SK-N-DZ (cell line): Measurements from ENCODE around the gene MRPS23.

Experiments used
- DNase-seq: peaks from one replicate; pipeline ENCODE4 v3.0.0-alpha.2; 2015; ENCODE audit warnings: low spot score

The MRPS23 gene

DNA sequence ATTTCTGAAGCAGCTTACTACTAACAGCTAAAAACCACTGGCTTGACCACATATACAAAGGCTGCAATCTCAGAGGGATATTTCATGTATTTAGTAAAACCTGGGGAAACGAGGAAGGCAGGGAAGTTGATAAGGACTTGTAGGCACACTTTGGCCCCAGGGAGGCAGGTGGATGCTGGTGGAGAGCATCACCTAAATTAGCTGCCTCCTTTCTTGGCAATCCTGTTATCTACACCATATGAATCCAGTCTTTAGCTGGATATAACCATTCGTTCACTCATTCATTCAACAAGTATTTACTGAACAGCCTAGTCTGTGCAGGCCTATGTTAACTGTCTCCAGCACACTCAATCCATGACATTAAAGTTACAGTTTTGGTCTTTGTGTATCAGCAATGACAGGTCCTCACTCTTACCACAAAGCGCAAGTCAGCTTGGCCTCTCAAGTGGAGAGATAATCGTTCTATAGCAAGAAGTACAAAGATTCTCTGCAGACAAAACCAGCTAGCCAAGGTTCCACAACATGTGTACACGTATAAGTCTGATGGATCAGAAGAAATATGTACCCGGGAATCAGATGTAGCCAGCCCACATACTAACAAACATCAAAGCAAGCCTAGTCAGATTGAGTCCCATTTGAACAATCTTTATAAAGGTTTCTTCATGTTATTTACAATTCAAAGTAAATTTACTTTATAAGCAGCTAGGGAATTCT, 10.8 kb downstream of the MRPS23 start:
- no peak for DNase-seq

GRCh38 chr17:57838453-57838852, 11.4 kb downstream of the MRPS23 start:
- DNase-seq = no peak

GRCh38 chr17:57835333-57835900, 14.4 kb downstream of the MRPS23 start:
- DNase-seq = no peak

DNA sequence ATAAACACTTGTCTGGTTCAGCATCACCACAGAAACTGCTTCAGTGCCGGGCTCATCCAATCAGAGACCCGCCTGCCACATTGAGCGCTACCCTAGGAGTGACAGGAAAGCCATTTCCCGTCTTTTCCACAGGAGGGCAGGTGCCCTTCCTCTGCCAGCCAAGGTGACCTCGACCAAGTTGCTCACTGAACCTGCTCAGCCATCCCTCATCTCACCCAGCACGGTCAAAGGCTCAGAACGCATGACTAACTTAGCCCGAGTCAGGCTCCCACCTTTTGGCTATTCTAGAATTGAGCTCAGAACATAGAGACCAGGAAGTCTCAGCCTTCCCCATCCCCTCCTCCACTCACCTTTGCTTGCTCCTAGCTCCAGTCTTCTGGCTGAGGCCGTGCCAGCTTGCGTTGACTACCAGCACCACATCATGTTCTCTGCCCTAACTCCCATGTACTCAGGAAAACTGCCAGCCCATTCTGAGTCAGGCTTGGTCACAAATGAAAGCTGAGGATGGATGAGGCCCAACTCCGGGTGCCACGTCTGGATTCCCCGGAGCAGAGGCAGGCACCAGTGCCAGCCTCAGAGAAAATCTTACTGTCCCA, 15.6 kb downstream of the MRPS23 start:
- no peak for DNase-seq

- DNase-seq = peak; percentile 80
These were observed 16.5 kb downstream of the MRPS23 start for GRCh38 chr17:57833179-57833939.

GRCh38 chr17:57832314-57833178, 17.3 kb downstream of the MRPS23 start:
- DNase-seq = no peak

- DNase-seq = no peak
These were observed 19.0 kb downstream of the MRPS23 start for GRCh38 chr17:57830880-57831279.

DNA sequence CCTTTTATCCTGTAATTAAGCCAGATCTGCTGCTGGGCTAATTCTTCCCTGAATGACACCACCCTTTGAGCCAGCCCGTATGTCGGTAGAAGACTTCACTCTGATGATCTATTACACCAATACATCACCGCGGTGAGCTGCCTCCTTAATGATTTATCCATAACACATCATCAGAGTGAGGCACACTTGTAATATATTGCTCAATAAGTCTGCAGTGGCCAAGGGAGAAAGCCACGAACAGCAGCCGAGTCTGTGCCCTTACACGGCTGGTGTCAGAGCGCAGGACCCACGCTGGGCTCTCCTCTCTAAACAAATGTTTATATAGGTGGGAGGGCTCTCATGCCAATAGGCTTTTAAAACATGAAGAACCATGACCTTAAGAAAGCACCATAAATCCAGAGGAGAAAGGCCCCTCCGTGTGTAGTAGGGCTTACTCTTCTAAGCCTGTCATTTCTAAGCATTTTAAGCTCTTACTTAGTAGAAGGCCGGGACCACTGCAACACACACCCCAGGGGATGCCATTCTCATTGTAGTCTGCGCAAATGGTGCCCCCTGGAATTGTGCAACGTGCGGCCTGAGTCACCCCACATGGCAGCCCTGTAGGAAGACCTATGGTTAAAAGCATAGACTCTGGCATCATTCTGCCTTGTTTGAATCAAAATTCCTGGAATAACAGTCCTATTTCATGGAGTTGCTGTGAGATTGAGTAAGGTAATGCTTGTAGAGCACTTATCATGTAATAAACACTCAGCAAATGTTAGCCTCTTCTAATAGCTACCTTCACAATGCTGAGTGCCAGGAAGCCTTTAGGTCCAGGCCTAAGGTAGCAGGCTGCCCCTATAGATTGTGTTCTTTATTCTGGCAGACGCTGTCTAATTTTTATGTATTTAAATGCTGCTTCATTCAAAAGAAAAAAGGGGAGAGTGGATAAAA, 26.1 kb downstream of the MRPS23 start:
- no peak for DNase-seq

- DNase-seq = no peak
These were observed 30.0 kb downstream of the MRPS23 start for GRCh38 chr17:57819867-57820266.

DNA sequence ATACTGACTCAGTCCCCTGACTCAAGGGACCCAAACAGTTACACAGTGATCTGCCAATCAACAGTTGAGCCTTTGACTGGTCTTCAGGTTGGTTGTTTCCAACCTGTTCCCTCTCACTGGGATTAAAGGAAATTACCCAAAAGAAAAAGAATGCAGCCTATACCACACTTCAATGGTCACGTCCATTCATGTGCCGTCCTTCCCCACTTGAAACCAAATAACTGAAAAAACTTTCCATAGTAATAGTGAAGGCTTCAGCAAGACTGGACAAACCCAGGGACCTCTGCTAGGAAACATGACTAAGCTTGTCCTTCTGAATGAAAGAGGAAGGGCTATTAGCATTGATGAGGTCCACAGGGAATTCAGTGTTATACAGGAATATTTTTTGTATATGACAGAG, 30.6 kb downstream of the MRPS23 start:
- DNase-seq = no peak

DNA sequence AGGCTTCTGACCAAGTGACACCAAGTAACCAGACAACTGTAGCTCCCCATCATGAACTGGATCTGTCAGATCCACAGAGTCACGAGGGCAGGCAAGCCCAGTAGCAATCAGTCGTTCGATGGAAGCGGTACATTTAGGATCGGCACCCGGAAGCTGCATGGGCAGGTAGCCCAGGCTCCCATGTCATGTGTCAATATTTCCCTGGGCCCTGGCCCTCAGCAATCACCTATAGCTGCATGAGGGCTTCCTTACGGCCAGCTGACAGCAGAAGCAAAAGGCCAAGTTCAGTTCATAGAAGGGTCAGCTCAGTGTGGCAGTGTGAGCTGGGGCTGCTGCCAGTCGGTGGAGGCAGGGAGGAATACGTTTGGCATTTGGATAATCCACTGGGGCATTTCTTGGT, 31.8 kb downstream of the MRPS23 start:
- DNase-seq = no peak

- DNase-seq = no peak
These were observed 32.5 kb downstream of the MRPS23 start for GRCh38 chr17:57817299-57817698.

DNA sequence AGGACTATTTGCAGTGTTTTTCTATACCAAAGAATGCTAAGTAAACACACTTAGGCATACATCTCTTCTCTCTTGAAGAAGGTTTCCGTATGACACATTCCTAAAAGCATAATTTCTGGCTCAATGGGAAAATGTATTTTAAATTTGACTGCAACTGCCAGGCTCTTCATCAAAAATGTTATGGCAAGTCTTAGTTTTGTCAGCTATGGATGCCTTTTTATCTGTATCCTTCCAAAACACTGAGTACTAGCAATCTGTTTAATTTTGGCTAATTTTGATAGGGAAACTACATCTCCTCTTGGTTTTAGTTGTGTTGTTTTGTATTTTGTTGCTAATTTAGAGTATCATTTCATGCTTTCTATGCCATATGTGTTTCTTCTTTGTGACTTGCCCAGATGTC, 35.4 kb downstream of the MRPS23 start:
- no peak for DNase-seq

DNA sequence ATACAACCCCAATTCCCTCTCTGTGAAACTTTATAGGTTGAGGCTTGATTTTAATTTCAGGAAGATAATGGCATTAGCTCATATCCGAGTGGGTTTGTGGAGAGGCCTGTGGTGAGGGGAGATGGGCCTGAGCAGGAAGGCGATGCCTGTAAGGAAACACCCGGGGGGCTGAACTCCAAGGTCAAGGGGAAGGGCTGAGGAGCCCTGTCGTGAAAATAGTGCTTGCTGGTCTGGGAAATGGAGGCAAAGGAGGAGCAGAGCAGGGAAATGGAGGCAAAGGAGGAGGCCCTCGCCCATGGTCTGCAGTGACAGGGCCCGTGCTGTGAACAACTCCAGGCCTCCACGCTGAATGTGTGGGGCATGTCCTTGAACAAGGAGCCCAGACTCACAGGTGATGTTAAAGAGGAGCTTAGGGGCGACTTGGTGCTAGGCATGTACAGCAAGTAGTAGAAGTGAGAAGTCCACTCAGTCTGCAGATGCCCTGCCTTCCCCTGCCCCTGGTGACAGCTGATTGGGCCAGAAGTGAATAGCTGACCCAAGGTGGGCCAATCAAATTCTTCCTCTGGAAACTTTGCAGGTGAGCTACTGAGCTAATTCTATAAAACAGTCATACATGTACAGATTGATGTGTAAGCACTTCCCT, 38.1 kb downstream of the MRPS23 start:
- peak; percentile 39 for DNase-seq

- DNase-seq = peak; percentile 65
These were observed 38.9 kb downstream of the MRPS23 start for GRCh38 chr17:57810721-57811637.

- no peak for DNase-seq
These were observed 40.0 kb downstream of the MRPS23 start for GRCh38 chr17:57809879-57810278.

GRCh38 chr17:57808882-57809281, 41.0 kb downstream of the MRPS23 start:
- peak; percentile 38 for DNase-seq

DNA sequence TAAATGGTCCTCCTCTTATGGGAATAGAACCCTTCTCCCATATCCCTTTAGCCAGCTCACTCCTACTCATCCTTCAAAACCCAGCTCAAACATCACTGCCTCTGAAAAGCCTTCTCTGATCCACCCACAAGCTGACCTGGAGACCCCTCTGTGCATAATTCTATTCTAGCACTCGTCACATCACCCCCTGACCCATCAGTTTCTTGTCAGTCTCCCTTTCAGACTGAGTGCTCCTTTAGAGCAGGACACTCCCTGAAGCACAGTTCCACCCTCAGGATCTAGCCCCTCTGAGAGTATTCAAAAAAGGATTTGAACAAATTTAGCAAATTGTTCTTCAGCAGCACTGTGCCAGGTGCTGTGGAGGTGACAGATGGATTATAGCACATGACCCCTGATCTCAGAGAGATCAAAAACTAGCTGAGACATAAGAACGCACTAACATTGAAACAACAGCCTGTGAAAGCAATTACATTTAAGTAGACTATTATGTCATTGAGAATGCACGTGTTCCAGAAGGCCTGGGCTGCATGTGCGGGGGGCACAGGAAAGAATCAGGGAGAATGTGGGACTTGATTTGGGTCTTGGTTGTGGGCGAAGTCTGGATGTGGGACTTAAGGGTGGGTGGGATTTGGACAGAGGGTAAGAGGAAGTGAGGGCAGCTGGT, 43.5 kb downstream of the MRPS23 start:
- no peak for DNase-seq
